Thyroid gland (tissue), 4 donors: ENCODE data around the gene MET.

ENCODE experiments used
- CTCF ChIP-seq, 6 experiments: fragments of 200-600 bp in 3 of 6; fragments of 450-650 bp in 3 of 6; sonication (generic) in 3 of 6; IDR thresholded peaks; one replicate each; pipeline ENCODE4 v1.5.1; 2016 to 2019; ENCODE audit warnings: antibody characterized with exemption in 6 of 6, mild to moderate bottlenecking in 2 of 6, inconsistent platforms in 1 of 6, moderate library complexity in 1 of 6
- POLR2A ChIP-seq, 2 donors: fragments of 450-650 bp; IDR thresholded peaks; one replicate each; pipeline ENCODE4 v1.6.1; 2017; ENCODE audit warnings: antibody characterized with exemption in 2 of 2, mild to moderate bottlenecking in 2 of 2, moderate library complexity in 1 of 2

- TF ChIP-seq POLR2A (IDR thresholded peaks at IDR 0.05) = no peak
- TF ChIP-seq CTCF (IDR thresholded peaks at IDR 0.05) = no peak
These were observed 55.5 kb downstream of the MET start for GRCh38 chr7:116727432-116728009.
